GM18511 (cell line): Measurements from ENCODE around the gene CAV1.
"Not testable (repeated sequence)": the region's sequence is repeated elsewhere in the genome, so short reads cannot be mapped to it uniquely, and the experiment has no call there.

ENCODE experiments used
- ATAC-seq: cut with Tn5 transposase; IDR thresholded peaks from one replicate; pipeline ENCODE4 v1.9.1; 2021; ENCODE audit warnings: mild to moderate bottlenecking, moderate library complexity; ENCODE audit not compliant: unreplicated experiment

The CAV1 gene

DNA sequence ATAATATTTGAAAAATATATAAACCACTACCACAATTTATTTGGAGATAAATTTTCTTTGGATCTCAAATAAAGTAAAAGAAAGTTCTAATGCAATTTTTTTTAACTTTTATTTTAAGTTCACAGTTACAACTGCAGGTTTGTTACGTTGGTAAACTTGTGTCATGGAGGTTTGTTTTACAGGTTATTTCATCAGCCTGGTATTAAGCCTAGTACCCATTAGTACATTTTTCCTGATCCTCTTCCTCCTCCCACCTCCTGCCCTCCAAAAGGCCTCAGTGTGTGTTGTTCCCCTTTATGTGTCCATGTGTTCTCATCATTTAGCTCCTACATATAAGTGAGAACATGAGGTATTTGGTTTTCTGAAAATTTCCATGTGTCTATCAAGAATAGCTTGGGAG, 54.5 kb downstream of the CAV1 start:
- no peak for ATAC-seq

GRCh38 chr7:116579835-116580234, 55.0 kb downstream of the CAV1 start:
- no peak for ATAC-seq

- no peak for ATAC-seq
Measured at GRCh38 chr7:116582164-116582732, 57.4 kb downstream of the CAV1 start.

GRCh38 chr7:116582806-116583444, 58.1 kb downstream of the CAV1 start:
- ATAC-seq: peak; percentile 59

GRCh38 chr7:116583653-116584052, 58.8 kb downstream of the CAV1 start:
- ATAC-seq: peak; percentile 91

GRCh38 chr7:116584721-116585120, 59.9 kb downstream of the CAV1 start:
- ATAC-seq: no peak

DNA sequence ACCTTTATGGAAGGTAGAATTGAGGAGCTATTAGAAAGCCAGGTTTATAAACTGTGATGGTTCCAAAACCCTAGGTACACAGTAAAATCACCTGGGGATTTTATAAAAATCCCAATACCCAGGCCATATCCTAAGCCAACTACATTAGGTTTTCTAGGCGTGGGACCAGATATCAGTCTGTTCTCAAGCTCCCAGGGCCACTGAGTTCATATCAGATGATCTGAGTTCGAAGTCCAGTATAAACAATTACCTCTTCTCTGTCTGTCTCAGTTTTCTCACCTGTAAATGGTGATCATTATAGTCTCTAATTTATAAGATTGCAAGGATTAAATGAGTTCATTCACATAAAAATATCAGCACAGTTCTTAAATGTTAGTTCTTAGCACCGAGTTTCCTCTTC, 60.6 kb downstream of the CAV1 start:
- no peak for ATAC-seq

DNA sequence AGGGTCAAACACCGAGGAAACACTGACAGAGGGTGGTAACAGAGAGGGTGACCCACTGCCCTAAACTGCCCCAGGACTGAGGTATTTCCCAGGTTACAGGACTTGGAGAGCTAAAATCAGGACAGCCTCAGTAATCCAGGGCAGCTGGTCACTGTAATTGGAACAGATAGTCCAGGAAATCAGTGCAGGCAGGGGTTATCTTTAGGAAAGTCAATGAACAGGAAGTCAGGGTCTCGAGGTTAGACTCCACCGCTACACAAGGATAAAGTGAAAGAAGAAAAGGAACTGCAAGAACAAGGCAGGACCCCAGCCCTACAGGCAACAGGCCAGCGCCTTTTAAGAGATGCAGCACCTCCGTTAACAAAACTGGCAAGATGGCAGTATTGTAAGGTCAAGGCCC, 61.1 kb downstream of the CAV1 start:
- ATAC-seq: no peak

- ATAC-seq: not testable (repeated sequence)
Measured at GRCh38 chr7:116587200-116587599, 62.4 kb downstream of the CAV1 start.

GRCh38 chr7:116588225-116588624, 63.4 kb downstream of the CAV1 start:
- peak; percentile 67 for ATAC-seq

GRCh38 chr7:116588641-116589594, 64.1 kb downstream of the CAV1 start:
- peak; percentile 38 for ATAC-seq

GRCh38 chr7:116591202-116592040, 66.6 kb downstream of the CAV1 start:
- peak; percentile 41 for ATAC-seq

- ATAC-seq: no peak
Measured at GRCh38 chr7:116592041-116592355, 67.2 kb downstream of the CAV1 start.

GRCh38 chr7:116592445-116592844, 67.6 kb downstream of the CAV1 start:
- no peak for ATAC-seq

- no peak for ATAC-seq
Measured at GRCh38 chr7:116593359-116594075, 68.7 kb downstream of the CAV1 start.

GRCh38 chr7:116595063-116595462, 70.2 kb downstream of the CAV1 start:
- ATAC-seq: no peak

GRCh38 chr7:116597384-116597783, 72.5 kb downstream of the CAV1 start:
- ATAC-seq: no peak

DNA sequence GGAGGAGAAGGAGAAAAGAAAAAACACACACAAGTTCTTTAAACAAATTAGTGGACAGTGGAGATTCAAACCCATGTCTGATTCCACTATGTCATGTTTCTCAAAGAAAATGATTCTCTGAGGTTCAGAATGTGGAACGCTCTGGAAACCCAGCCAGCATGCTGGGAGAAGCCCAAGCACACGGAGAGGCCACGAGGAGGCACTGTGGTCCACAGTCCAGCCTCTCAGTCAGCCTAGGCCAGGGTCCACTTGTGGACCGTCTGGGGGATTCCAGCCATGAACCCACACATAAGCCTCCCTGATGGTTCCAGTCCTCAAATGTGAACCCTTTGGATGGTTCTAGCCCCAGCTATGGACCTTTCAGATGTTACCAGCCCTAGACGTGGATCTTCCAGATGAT, 73.4 kb downstream of the CAV1 start:
- no peak for ATAC-seq

DNA sequence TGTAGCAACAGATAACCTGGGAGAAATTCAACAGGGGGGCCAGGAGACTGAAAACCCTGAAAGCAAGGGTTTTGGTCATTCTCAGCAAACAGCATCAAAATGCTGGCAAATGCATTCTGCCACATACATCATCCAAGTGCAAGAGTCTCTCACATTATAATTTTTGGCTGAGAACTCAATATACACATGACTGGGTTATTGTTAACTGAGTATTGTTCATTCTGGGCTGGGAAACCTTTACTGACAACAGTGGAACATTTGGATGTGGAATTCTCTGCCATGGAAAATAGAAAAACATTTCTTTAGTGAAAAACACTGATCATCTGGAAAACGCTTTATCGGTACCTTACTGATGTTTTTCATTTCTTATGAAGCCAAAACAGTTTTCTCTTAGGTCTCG, 74.0 kb downstream of the CAV1 start:
- ATAC-seq: no peak

GRCh38 chr7:116601426-116601825, 76.6 kb downstream of the CAV1 start:
- ATAC-seq: no peak
